HG03159 (cell line): ENCODE results near the gene BAK1.
A peak's percentile ranks its signal among the peaks of the same experiment; 100 is the strongest.

ENCODE experiments used
- ATAC-seq: cut with Tn5 transposase; IDR thresholded peaks from one replicate; pipeline ENCODE4 v1.9.1; 2021; ENCODE audit warnings: mild to moderate bottlenecking, moderate library complexity; ENCODE audit not compliant: unreplicated experiment

Gene BAK1

GRCh38 chr6:33579828-33580714, at the start of gene BAK1:
Gene BAK1, minus strand, starts transcription at chr6:33580276. Its CDS starts 2,672 bp downstream, at chr6:33577604.
- peak; percentile 81 for ATAC-seq

- no peak for ATAC-seq
Measured at GRCh38 chr6:33628401-33628964, 48.4 kb upstream of the BAK1 start.

- no peak for ATAC-seq
Measured at GRCh38 chr6:33627876-33628275, 47.8 kb upstream of the BAK1 start.

GRCh38 chr6:33624856-33625255, 44.8 kb upstream of the BAK1 start:
- ATAC-seq: no peak

GRCh38 chr6:33623895-33624381, 43.9 kb upstream of the BAK1 start:
- ATAC-seq: no peak

- ATAC-seq: no peak
Measured at GRCh38 chr6:33622456-33623431, 42.7 kb upstream of the BAK1 start.

GRCh38 chr6:33621711-33622388, 41.8 kb upstream of the BAK1 start:
- ATAC-seq: peak; percentile 21

GRCh38 chr6:33620856-33621710, 41.0 kb upstream of the BAK1 start, which contains the start of gene ITPR3:
Gene ITPR3, plus strand, starts transcription at chr6:33621322. Its CDS starts 281 bp downstream, at chr6:33621603.
- peak; percentile 77 for ATAC-seq

GRCh38 chr6:33620158-33620855, 40.2 kb upstream of the BAK1 start:
- no peak for ATAC-seq

- ATAC-seq: no peak
Measured at GRCh38 chr6:33619166-33619840, 39.2 kb upstream of the BAK1 start.

- ATAC-seq: no peak
Measured at GRCh38 chr6:33616913-33617312, 36.8 kb upstream of the BAK1 start.

- no peak for ATAC-seq
Measured at GRCh38 chr6:33616113-33616512, 36.0 kb upstream of the BAK1 start.

GRCh38 chr6:33613795-33614168, 33.7 kb upstream of the BAK1 start:
- ATAC-seq: no peak

GRCh38 chr6:33613146-33613794, 33.2 kb upstream of the BAK1 start:
- ATAC-seq: no peak

GRCh38 chr6:33610779-33611732, 31.0 kb upstream of the BAK1 start:
- ATAC-seq: no peak

GRCh38 chr6:33610067-33610466, 30.0 kb upstream of the BAK1 start:
- no peak for ATAC-seq

- ATAC-seq: no peak
Measured at GRCh38 chr6:33609528-33609927, 29.5 kb upstream of the BAK1 start.
